AG09319 (cell line): ENCODE results near the gene ARHGAP21.

Experiments
- DNase-seq: peaks from one replicate; pipeline ENCODE4 v3.0.0-alpha.2; 2010; ENCODE audit warnings: low read depth; ENCODE audit errors: extremely low read depth
- TF ChIP-seq, protein P1 (sequence below): IDR thresholded peaks from 2 replicates; pipeline ENCODE4 v1.5.1; 2011; ENCODE audit warnings: low read depth, mild to moderate bottlenecking, inconsistent platforms, low read length, moderate library complexity

The ARHGAP21 gene

DNA sequence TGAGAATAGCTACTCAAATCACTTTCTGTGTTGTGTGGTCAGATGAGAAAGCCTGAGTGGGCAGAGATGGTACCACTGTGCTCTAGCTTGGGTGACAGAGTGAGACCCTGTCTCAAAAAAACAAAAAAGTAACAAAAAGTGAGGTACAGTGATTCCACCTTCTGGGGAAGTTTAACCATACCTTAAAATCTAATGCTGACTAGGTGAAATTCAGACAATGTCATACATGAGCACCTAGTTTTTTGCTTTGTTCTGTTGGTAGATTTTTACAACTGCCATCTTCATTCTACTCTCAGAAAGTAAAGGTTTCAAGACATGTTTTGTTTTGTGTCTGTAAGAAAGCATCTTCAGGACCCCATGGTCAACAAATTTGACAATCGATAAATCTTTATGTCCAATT lies 144.2 kb downstream of the ARHGAP21 start:
- DNase-seq, result no peak
- TF ChIP-seq, protein P1, sequence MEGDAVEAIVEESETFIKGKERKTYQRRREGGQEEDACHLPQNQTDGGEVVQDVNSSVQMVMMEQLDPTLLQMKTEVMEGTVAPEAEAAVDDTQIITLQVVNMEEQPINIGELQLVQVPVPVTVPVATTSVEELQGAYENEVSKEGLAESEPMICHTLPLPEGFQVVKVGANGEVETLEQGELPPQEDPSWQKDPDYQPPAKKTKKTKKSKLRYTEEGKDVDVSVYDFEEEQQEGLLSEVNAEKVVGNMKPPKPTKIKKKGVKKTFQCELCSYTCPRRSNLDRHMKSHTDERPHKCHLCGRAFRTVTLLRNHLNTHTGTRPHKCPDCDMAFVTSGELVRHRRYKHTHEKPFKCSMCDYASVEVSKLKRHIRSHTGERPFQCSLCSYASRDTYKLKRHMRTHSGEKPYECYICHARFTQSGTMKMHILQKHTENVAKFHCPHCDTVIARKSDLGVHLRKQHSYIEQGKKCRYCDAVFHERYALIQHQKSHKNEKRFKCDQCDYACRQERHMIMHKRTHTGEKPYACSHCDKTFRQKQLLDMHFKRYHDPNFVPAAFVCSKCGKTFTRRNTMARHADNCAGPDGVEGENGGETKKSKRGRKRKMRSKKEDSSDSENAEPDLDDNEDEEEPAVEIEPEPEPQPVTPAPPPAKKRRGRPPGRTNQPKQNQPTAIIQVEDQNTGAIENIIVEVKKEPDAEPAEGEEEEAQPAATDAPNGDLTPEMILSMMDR, result no peak

DNA sequence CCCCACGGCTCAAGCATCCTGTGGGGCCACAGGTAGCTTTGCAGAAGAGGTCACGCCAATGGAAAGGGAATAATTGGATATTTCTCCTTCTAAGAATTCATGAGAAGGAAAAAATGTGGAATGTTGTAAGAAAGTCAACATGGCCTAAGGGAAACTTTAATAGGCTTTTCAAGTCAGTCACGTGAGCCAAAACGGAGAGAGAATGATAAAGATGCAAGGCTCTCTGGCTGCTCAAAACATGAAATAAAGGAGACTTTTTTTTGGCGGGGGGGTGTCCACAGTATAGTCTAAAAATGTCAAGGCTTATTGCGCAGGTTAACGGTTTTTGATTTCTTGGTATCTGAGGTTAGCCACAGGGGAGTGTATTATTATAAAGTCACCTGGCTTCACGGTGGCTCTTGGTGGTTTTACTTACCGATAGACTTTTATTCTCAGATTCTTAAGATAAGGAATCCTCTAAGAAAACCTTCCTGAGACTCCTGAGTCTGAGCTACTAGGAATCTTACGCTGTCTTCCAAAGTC lies 148.1 kb downstream of the ARHGAP21 start:
- TF ChIP-seq, protein P1, result no peak
- DNase-seq, result no peak

DNA sequence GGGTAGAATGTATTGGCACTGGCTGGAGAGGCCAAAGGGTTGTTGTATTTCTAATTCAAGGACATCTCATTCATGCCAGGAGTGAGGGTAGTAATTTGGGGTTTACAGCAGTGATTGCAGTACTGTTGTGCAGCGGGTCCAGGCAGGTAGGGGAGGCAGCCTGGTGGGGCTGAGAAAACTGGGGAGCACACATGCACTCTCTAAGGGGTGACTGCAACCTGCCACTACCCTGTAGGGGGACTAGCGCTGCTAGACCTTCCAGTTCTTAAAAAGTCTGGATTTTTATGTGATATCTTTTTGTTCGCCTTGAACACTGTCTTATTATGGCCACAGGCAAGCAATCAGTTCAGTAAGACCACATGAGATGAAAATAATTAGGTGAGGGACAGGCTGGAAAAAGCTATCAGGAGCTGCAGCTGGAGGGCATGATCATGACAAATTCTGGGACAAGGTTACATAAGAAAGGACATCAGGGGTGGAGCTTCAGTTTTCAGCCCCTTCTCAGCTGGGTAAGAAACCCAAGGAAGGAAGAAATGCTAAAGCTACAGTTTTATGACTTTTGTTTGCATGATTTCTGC lies 149.0 kb downstream of the ARHGAP21 start:
- TF ChIP-seq, protein P1, result no peak
- no peak for DNase-seq

DNA sequence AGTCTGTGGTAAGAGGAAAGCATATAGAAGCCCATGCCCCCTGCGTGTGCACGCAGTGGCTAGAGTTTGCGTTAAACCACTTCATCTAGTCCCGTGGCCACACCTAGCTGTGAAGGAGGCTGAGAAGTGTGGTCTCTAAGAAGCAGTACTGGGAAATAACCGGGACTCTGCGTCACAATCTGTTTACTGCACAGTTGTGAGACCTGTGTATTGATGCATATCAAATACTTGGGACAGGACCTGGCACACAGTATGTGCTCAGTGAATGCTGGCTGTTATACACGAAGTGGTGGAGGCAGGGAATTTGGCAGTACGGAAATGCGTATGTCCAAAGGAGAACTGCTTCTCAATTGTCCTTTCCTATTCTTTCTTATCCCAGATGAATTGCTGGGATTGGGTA lies 149.5 kb downstream of the ARHGAP21 start:
- DNase-seq, result no peak
- TF ChIP-seq, protein P1, result no peak

DNA sequence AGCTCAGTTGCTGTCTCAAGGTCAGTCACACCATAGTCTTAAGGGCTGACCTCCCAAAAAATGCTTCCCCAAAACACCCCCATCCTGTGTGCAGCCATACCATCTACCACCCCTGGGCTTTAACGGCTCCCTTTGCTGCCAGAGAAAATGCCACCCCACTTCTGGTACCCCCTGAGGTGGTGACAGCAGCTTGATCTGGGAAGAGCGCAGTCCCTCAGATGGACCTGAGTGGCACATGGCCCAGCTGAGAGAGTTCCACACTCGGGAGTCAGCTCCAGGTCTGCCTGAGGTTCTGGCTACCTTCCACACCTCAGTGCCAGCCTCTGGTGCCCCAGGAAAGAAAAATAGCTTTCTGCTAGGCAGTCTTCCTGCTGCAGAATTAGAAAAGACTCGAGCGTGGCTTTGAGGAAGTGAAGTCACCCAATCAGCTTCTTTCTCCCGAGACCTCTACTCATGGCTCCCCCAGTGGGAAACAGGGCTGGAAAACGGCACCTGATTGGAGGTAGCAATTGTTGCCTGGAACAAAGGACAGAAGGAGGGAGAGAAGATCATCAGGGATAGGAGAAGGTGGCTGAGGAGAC lies 151.7 kb downstream of the ARHGAP21 start:
- TF ChIP-seq, protein P1, result no peak

DNA sequence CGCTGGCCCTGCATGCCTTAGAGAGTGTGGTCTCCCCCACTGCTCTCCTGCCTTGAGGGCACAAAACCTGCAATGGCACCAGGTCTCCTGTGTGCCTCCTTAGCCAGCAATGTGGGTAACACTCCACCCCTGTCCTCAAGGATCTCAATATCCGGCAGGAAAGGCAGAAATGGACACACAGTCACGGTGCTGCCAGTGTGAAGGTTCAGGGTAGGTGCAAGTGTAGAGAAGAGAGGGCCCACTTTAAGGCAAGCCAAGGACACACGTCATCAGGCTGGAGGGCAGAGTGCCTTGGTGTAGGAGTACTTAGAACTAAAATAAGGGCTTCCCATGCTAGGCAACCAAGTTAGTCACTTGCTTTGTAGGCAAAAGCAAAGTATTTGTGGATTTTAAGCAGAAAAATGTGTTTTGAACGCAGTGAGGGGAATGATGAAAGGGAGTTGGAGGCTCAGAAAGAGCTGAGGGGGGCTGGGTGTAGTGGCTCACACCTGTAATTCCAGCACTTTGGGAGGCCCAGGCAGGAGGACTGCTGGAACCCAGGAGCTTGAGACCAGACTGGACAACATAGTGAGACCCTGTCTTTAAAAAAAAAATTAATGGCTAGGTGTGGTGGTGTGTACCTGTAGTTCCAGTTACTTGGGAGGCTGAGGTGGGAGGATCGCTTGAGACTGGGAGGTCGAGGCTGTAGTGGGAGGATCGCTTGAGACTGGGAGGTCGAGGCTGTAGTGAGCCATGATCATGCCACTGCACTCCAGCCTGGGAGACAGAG lies 152.8 kb downstream of the ARHGAP21 start:
- DNase-seq, result no peak
- TF ChIP-seq, protein P1, result no peak

More for the DNA sequence above, 151.7 kb downstream of the ARHGAP21 start:
- DNase-seq, result no peak
